GM12878 (cell line): ENCODE data around the gene BLOC1S5. TPM values are rescaled to one million over a fixed set of nuclear protein-coding genes. Genes with fewer than 3 reads are reported as not detected.

ENCODE experiments used
- ATAC-seq: fragments of 200-7000 bp; cut with Tn5 transposase; 3 replicates; pipeline ENCODE4 v1.9.1; 2020; ENCODE audit warnings: mild to moderate bottlenecking, moderate library complexity
- BruUV-seq: library from RNA; stranded (reverse); fragments of 400-500 nt; replicated peaks from 2 replicates; lab custom pipeline; 2021; lab: Mats Ljungman, UMichigan
- CTCF ChIA-PET: fragments of 300-600 bp; sonication (Branson Sonifier 250); formaldehyde crosslinking; extraction: SDS; loops from one replicate; lab custom pipeline; 2021; ENCODE audit warnings: inconsistent platforms; lab: Yijun Ruan, JAX
- POLR2A ChIA-PET: fragments of 350-600 bp; formaldehyde crosslinking; extraction: SDS; loops from one replicate; lab custom pipeline; 2021; ENCODE audit warnings: inconsistent platforms; lab: Charles Lee
- RAD21 ChIA-PET: fragments of 300-600 bp; sonication (Branson Sonifier 250); formaldehyde crosslinking; loops from one replicate; lab custom pipeline; 2023; ENCODE audit warnings: antibody characterized with exemption; ENCODE audit not compliant: unreplicated experiment; lab: Charles Lee
- SMC1A ChIA-PET: fragments of 300-600 bp; sonication (Branson Sonifier 250); formaldehyde crosslinking; loops from one replicate; lab custom pipeline; 2023; ENCODE audit not compliant: unreplicated experiment, uncharacterized antibody; lab: Charles Lee
- DNase-seq: peaks from one replicate; pipeline ENCODE4 v3.0.0-alpha.2; 2011; ENCODE audit warnings: low read depth, low spot score
- FAIRE-seq: peaks from 3 replicates; lab custom pipeline; 2011; peaks lifted over from hg19 to GRCh38; lab: Jason Lieb, UNC
- H2AFZ ChIP-seq: 2 replicates; pipeline ENCODE4 v1.6.0; 2011; ENCODE audit warnings: low read depth, low read length, control low read depth; ENCODE audit not compliant: control insufficient read depth
- H3K27ac ChIP-seq: 2 replicates; pipeline ENCODE4 v1.5.1; 2011; ENCODE audit warnings: control low read depth; ENCODE audit not compliant: control insufficient read depth, insufficient read depth
- H3K27me3 ChIP-seq, 2 experiments: replicated peaks in 1 of 2; 2 replicates each; pipeline versions ENCODE4 v1.6.0 to v1.6.1; 2011; ENCODE audit warnings: low read length in 1 of 2; ENCODE audit not compliant: control insufficient read depth in 2 of 2, insufficient read depth in 2 of 2
- H3K36me3 ChIP-seq, 2 experiments: 2 replicates each; pipeline ENCODE4 v1.5.1; 2011; ENCODE audit warnings: low read length in 1 of 2; ENCODE audit not compliant: control insufficient read depth in 2 of 2, insufficient read depth in 2 of 2
- H3K4me1 ChIP-seq: 2 replicates; pipeline ENCODE4 v1.6.1; 2011; ENCODE audit warnings: mild to moderate bottlenecking, low read length, moderate library complexity, mixed read lengths; ENCODE audit not compliant: control insufficient read depth, insufficient read depth
- H3K4me2 ChIP-seq: 2 replicates; pipeline ENCODE4 v1.6.0; 2011; ENCODE audit warnings: control low read depth; ENCODE audit not compliant: control insufficient read depth, insufficient read depth
- H3K4me3 ChIP-seq: fragments of 200-600 bp; sonication (generic); 2 replicates; pipeline ENCODE4 v1.5.1; 2016
- H3K79me2 ChIP-seq: 2 replicates; pipeline ENCODE4 v1.6.0; 2011; ENCODE audit warnings: low read length; ENCODE audit not compliant: control insufficient read depth, insufficient read depth
- H3K9ac ChIP-seq: 2 replicates; pipeline ENCODE4 v1.8.0; 2011; ENCODE audit warnings: low read length, control low read depth, mixed read lengths; ENCODE audit not compliant: control insufficient read depth, insufficient read depth
- H3K9me3 ChIP-seq: replicated peaks from 3 replicates; pipeline ENCODE4 v1.5.1; 2011; ENCODE audit warnings: mild to moderate bottlenecking, low read length; ENCODE audit not compliant: control insufficient read depth, insufficient read depth
- H4K20me1 ChIP-seq: 2 replicates; pipeline ENCODE4 v1.6.0; 2011; ENCODE audit not compliant: control insufficient read depth, insufficient read depth
- CEBPB ChIP-seq, 2 experiments: fragments of 150-350 bp in 1 of 2; IDR thresholded peaks; 2 replicates each; pipeline ENCODE4 v1.6.1; 2012 to 2014; ENCODE audit warnings: low read depth in 2 of 2, low read length in 2 of 2, borderline replicate concordance in 1 of 2, inconsistent platforms in 1 of 2
- CREM ChIP-seq: IDR thresholded peaks from 2 replicates; pipeline ENCODE4 v1.6.1; 2014; ENCODE audit warnings: antibody characterized with exemption, low read depth
- NR2C1 ChIP-seq: fragments of 450-650 bp; IDR thresholded peaks from 2 replicates; pipeline ENCODE4 v1.6.1; 2017; ENCODE audit warnings: antibody characterized with exemption, mild to moderate bottlenecking, moderate library complexity
- TCF7 ChIP-seq: IDR thresholded peaks from 2 replicates; pipeline ENCODE4 v1.6.1; 2014; ENCODE audit warnings: antibody characterized with exemption, borderline replicate concordance
- ZNF217 ChIP-seq: fragments of 450-650 bp; IDR thresholded peaks from 2 replicates; pipeline ENCODE4 v1.6.1; 2017; ENCODE audit warnings: antibody characterized with exemption, mild to moderate bottlenecking
- WGBS: methylation state at CpG from one replicate; pipeline ENCODE4 v1.1.6; 2016; ENCODE audit warnings: low lambda C conversion rate; ENCODE audit not compliant: insufficient replicate concordance, insufficient coverage; ENCODE audit errors: missing lambda C conversion rate; 5-methylcytosine and 5-hydroxymethylcytosine counted together
- in situ Hi-C: fragments of 300-500 bp; cut with MboI; formaldehyde crosslinking; loops from 9 replicates; pipeline ENCODE4 v1.14.3; 2018; ENCODE audit warnings: mixed read lengths
- intact Hi-C: fragments of 100-400 bp; cut with micrococcal nuclease; formaldehyde crosslinking; loops from one replicate; pipeline ENCODE4 v1.14.2; 2022; ENCODE audit not compliant: unreplicated experiment
- polyA plus RNA-seq, 11 experiments: library from polyadenylated mRNA; depleted of rRNA in 4 of 11; unstranded in 6 of 11; stranded (reverse) in 5 of 11; fragments of >200 nt; fragmentation: Nextera tagmentation in 4 of 11; fragmentation: Illumina TruSeq in 1 of 11; extraction: Ambion mirVana in 4 of 11; extraction: Trizol in 1 of 11; gene quantifications; 1 replicate in 1 of 11; 2 replicates in 10 of 11; pipeline versions ENCODE4 v1.2.1 to v1.2.3, GENCODE V29; 2011 to 2016; ENCODE audit warnings: inconsistent platforms in 2 of 11, missing spikeins in 2 of 11, low read depth in 1 of 11
- total RNA-seq, 4 experiments: library from RNA; depleted of rRNA in 3 of 4; stranded (reverse); fragments of >200 nt in 3 of 4; fragmentation: Illumina TruSeq in 1 of 4; extraction: Trizol in 1 of 4; gene quantifications; 2 replicates each; pipeline versions ENCODE4 v1.2.1 to v1.2.3, GENCODE V29; 2013 to 2021
- TF ChIP-seq, protein P1 (sequence below): fragments of 450-650 bp; formaldehyde crosslinking; IDR thresholded peaks from 2 replicates; pipeline ENCODE4 v1.5.0; 2022; ENCODE audit warnings: mild to moderate bottlenecking, missing genetic modification characterization
- TF ChIP-seq, protein P2 (sequence below): IDR thresholded peaks from 2 replicates; pipeline ENCODE4 v1.6.1; 2012; ENCODE audit warnings: improper control_type of control experiment, low read depth, low read length; ENCODE audit not compliant: insufficient replicate concordance
- TF ChIP-seq, protein P3 (sequence below): fragments of 450-650 bp; conservative IDR thresholded peaks from 2 replicates; pipeline ENCODE4 v1.6.1; 2017; ENCODE audit warnings: mild to moderate bottlenecking, moderate library complexity

BLOC1S5 gene
- total and polyA plus RNA-seq, 10 of the 15 experiments (the other 5 are each of a cell fraction or from before 2014, with no cell fraction given) = 4.3 to 22.2 (median 16.1) TPM

DNA sequence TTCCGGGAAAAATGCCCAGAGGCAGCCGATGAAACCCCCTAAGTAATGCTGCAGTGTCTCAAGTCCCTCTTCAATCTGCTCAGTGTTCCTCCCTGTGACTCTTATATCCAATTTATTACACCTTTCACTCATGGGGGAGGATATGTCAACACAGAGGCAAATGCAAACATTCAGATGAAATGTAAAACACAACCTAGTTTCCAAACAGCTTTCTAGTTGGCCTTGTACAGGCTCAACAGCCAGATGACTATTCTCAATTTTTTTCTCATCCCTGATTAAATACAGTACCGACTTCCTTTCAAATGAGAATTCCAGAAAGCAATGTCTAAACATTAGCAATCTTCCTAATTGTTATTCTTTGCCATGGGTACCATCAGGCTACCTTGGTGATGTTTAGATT is 65.0 kb downstream of the BLOC1S5 start:
- ChIA-PET CTCF (interaction anchor here (1.3 kb wide), 1 partner anchor 278 kb away, joined by 4 read pairs; no protein-coding TSS in a partner anchor), SMC1A (interaction anchor here (1.1 kb wide), 1 partner anchor 703 kb away, joined by 3 read pairs; no protein-coding TSS in a partner anchor), RAD21 (no interaction called here), POLR2A (no interaction called here)
- BruUV-seq = no TSS peak
- H3K4me3 ChIP-seq = no peak overlapping the region
- FAIRE-seq (no peak), DNase-seq (no peak), ATAC-seq (no peak)
- H3K9ac ChIP-seq = no peak overlapping the region
- no peaks in the 10 kb centered on the region for H4K20me1 ChIP-seq
- H3K4me1 ChIP-seq = no peaks in the 10 kb centered on the region
- intact Hi-C loops (no loop called here), in situ Hi-C loops (no loop called here)
- H3K36me3 ChIP-seq = no peaks in the 10 kb centered on the region
- H3K9me3 ChIP-seq = no peaks in the 10 kb centered on the region
- H3K27me3 ChIP-seq = no peaks in the 10 kb centered on the region
- H3K79me2 ChIP-seq = no peaks in the 10 kb centered on the region
- no peak overlapping the region for H3K27ac ChIP-seq
- no peak overlapping the region for H2AFZ ChIP-seq
- H3K4me2 ChIP-seq = no peak overlapping the region
- TF ChIP-seq CREM (no peak), ZNF217 (no peak), TCF7 (no peak), NR2C1 (no peak), CEBPB (IDR thresholded peaks at IDR 0.05; ENCODE audit: borderline replicate concordance in 1 of 2, low read depth in 2 of 2, low read length in 2 of 2) (no peak)
- TF ChIP-seq, protein P1, sequence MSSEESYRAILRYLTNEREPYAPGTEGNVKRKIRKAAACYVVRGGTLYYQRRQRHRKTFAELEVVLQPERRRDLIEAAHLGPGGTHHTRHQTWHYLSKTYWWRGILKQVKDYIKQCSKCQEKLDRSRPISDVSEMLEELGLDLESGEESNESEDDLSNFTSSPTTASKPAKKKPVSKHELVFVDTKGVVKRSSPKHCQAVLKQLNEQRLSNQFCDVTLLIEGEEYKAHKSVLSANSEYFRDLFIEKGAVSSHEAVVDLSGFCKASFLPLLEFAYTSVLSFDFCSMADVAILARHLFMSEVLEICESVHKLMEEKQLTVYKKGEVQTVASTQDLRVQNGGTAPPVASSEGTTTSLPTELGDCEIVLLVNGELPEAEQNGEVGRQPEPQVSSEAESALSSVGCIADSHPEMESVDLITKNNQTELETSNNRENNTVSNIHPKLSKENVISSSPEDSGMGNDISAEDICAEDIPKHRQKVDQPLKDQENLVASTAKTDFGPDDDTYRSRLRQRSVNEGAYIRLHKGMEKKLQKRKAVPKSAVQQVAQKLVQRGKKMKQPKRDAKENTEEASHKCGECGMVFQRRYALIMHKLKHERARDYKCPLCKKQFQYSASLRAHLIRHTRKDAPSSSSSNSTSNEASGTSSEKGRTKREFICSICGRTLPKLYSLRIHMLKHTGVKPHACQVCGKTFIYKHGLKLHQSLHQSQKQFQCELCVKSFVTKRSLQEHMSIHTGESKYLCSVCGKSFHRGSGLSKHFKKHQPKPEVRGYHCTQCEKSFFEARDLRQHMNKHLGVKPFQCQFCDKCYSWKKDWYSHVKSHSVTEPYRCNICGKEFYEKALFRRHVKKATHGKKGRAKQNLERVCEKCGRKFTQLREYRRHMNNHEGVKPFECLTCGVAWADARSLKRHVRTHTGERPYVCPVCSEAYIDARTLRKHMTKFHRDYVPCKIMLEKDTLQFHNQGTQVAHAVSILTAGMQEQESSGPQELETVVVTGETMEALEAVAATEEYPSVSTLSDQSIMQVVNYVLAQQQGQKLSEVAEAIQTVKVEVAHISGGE (CRISPR knock-in tag) = no peak
- TF ChIP-seq, protein P2, sequence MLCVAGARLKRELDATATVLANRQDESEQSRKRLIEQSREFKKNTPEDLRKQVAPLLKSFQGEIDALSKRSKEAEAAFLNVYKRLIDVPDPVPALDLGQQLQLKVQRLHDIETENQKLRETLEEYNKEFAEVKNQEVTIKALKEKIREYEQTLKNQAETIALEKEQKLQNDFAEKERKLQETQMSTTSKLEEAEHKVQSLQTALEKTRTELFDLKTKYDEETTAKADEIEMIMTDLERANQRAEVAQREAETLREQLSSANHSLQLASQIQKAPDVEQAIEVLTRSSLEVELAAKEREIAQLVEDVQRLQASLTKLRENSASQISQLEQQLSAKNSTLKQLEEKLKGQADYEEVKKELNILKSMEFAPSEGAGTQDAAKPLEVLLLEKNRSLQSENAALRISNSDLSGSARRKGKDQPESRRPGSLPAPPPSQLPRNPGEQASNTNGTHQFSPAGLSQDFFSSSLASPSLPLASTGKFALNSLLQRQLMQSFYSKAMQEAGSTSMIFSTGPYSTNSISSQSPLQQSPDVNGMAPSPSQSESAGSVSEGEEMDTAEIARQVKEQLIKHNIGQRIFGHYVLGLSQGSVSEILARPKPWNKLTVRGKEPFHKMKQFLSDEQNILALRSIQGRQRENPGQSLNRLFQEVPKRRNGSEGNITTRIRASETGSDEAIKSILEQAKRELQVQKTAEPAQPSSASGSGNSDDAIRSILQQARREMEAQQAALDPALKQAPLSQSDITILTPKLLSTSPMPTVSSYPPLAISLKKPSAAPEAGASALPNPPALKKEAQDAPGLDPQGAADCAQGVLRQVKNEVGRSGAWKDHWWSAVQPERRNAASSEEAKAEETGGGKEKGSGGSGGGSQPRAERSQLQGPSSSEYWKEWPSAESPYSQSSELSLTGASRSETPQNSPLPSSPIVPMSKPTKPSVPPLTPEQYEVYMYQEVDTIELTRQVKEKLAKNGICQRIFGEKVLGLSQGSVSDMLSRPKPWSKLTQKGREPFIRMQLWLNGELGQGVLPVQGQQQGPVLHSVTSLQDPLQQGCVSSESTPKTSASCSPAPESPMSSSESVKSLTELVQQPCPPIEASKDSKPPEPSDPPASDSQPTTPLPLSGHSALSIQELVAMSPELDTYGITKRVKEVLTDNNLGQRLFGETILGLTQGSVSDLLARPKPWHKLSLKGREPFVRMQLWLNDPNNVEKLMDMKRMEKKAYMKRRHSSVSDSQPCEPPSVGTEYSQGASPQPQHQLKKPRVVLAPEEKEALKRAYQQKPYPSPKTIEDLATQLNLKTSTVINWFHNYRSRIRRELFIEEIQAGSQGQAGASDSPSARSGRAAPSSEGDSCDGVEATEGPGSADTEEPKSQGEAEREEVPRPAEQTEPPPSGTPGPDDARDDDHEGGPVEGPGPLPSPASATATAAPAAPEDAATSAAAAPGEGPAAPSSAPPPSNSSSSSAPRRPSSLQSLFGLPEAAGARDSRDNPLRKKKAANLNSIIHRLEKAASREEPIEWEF = no peak
- TF ChIP-seq, protein P3, sequence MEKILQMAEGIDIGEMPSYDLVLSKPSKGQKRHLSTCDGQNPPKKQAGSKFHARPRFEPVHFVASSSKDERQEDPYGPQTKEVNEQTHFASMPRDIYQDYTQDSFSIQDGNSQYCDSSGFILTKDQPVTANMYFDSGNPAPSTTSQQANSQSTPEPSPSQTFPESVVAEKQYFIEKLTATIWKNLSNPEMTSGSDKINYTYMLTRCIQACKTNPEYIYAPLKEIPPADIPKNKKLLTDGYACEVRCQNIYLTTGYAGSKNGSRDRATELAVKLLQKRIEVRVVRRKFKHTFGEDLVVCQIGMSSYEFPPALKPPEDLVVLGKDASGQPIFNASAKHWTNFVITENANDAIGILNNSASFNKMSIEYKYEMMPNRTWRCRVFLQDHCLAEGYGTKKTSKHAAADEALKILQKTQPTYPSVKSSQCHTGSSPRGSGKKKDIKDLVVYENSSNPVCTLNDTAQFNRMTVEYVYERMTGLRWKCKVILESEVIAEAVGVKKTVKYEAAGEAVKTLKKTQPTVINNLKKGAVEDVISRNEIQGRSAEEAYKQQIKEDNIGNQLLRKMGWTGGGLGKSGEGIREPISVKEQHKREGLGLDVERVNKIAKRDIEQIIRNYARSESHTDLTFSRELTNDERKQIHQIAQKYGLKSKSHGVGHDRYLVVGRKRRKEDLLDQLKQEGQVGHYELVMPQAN = no peak
- WGBS = 66% methylated on average over 3 of the region's 3 CpGs
